GM21360 (cell line): Measurements from ENCODE around the gene JPT2.
"Not testable (repeated sequence)": the region's sequence is repeated elsewhere in the genome, so short reads cannot be mapped to it uniquely, and the experiment has no call there.

Experiments used
- ATAC-seq: cut with Tn5 transposase; IDR thresholded peaks from one replicate; pipeline ENCODE4 v1.9.1; 2021; ENCODE audit warnings: mild to moderate bottlenecking, moderate library complexity; ENCODE audit not compliant: unreplicated experiment

Gene JPT2

GRCh38 chr16:1727651-1728624, 49.9 kb downstream of the JPT2 start:
- ATAC-seq = no peak

- no peak for ATAC-seq
Observed at GRCh38 chr16:1729026-1729425, 50.9 kb downstream of the JPT2 start.

GRCh38 chr16:1729445-1729844, 51.4 kb downstream of the JPT2 start:
- ATAC-seq = no peak

GRCh38 chr16:1731073-1731472, 53.0 kb downstream of the JPT2 start:
- no peak for ATAC-seq

GRCh38 chr16:1731603-1732002, 53.5 kb downstream of the JPT2 start:
- no peak for ATAC-seq

- ATAC-seq = no peak
Observed at GRCh38 chr16:1732071-1732470, 54.0 kb downstream of the JPT2 start.

GRCh38 chr16:1732551-1732987, 54.5 kb downstream of the JPT2 start:
- ATAC-seq = not testable (repeated sequence)

- no peak for ATAC-seq
Observed at GRCh38 chr16:1734123-1734522, 56.0 kb downstream of the JPT2 start.

GRCh38 chr16:1734816-1735215, 56.7 kb downstream of the JPT2 start:
- no peak for ATAC-seq

- no peak for ATAC-seq
Observed at GRCh38 chr16:1740234-1740633, 62.2 kb downstream of the JPT2 start.

GRCh38 chr16:1740781-1741490, 62.9 kb downstream of the JPT2 start:
- no peak for ATAC-seq

- no peak for ATAC-seq
Observed at GRCh38 chr16:1741553-1742165, 63.6 kb downstream of the JPT2 start.

GRCh38 chr16:1743376-1744337, 65.6 kb downstream of the JPT2 start:
- ATAC-seq = no peak

- ATAC-seq = no peak
Observed at GRCh38 chr16:1744338-1744840, 66.3 kb downstream of the JPT2 start.

- ATAC-seq = no peak
Observed at GRCh38 chr16:1745181-1745899, 67.3 kb downstream of the JPT2 start.

- ATAC-seq = no peak
Observed at GRCh38 chr16:1745900-1746692, 68.0 kb downstream of the JPT2 start.

GRCh38 chr16:1746693-1747195, 68.7 kb downstream of the JPT2 start:
- no peak for ATAC-seq

GRCh38 chr16:1747934-1748333, 69.9 kb downstream of the JPT2 start:
- ATAC-seq = no peak
